Erythroblast (primary cell): ENCODE results near the gene TRIM27.

Experiments used
- DNase-seq, 2 experiments: peaks; one replicate each; lab custom pipeline; 2025; lab: John Stamatoyannopoulos, UW
- GATA1 ChIP-seq: IDR thresholded peaks from 2 replicates; pipeline ENCODE4 v1.6.1; 2011; ENCODE audit warnings: low read depth, mild to moderate bottlenecking, control low read depth, low read length, moderate library complexity
- POLR2A ChIP-seq: IDR thresholded peaks from 2 replicates; pipeline ENCODE4 v1.6.1; 2011; ENCODE audit warnings: mild to moderate bottlenecking, low read length

TRIM27 gene

DNA sequence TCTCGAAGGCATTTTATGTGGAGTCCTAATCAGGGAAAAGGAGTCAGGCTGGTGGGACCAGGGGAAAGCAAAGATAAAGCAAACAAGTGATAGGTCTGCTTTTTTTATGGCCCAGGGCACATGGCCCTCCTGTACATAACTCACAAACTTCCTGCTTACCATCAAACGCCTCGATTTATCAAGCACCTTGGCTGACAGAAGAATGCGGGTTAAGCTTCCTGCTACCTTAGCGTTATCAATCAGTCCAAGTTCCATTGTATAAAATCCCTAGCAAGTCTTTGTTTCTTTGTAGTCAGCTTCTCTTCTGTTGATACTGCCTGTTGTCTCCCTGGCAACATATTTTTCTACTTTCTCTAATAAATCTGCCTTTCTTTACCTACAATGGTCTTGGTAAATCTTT lies 4.1 kb upstream of the TRIM27 start:
- no peak for TF ChIP-seq POLR2A
- TF ChIP-seq GATA1: no peak
- no peak for DNase-seq

DNA sequence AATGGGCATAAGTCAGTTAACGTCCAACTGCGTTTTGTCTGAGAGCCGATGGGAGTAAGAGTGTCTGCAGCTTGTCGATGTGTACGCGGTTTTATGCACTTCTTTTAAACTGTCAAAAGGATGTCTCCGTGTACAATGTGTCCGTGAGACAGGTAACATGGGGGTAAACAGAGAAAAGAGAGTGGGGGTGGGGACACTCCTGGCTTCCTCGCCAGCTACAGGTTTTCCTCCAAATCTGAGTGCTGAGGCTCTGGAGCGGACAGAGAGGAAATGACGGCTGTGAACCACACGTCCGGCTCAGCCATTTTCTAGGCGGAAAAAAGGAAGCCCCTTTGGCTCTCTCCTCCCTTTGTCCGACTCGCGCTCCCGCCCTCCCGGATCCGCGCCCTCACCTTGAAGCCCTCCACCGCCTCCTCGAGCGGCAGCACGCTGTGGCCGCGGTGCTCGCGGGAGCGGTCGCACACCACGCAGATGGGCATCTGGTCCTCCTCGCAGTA lies 916 bp downstream of the TRIM27 start:
- TF ChIP-seq POLR2A (no peak), GATA1 (no peak)
- no peak for DNase-seq

GRCh38 chr6:28922004-28922820 lies 1.6 kb downstream of the TRIM27 start:
- TF ChIP-seq GATA1: no peak
- peak; percentile 46 for TF ChIP-seq POLR2A
- DNase-seq: peak; percentile 47 to 57

DNA sequence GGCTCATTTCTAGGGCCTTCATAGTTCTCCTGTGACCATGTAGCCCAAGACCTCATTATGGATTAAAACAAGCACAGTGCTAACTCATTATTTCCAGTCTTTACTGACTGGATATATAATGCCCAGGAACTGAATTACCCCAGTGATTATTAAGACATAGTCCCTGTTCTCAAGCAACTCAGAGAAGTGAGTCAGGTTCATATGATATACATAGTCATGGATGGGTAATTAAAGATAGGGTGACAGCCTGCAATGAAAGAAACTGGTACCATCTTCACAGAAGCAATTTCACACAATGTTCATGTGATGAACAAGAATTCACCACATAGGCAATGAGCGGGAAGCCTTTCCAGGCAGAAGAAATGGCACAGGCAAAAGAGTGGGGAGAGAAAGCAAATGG lies 3.5 kb downstream of the TRIM27 start:
- DNase-seq: no peak
- no peak for TF ChIP-seq POLR2A
- TF ChIP-seq GATA1: no peak

DNA sequence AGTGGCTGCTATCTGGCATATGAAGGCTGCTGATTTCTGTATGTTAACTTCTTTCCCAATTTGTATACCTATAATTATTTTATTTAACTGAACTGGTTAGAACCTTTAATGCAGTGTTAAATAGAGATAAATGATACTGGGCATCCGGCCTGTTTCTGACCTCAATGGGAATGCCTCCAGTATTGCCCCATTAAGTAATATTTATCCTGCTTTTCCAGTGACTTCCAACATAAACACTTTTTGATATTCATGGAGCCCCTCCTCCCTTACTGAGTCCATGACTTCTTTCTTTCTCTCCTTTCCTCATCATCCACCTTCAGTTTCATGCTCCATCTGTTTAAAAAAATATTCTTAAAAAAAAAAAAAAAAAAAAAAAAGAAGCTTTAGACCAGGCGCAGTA lies 8.8 kb downstream of the TRIM27 start:
- no peak for TF ChIP-seq POLR2A
- no peak for TF ChIP-seq GATA1
- no peak for DNase-seq

- no peak for DNase-seq
These were observed 12.7 kb downstream of the TRIM27 start for GRCh38 chr6:28910901-28911690.

DNA sequence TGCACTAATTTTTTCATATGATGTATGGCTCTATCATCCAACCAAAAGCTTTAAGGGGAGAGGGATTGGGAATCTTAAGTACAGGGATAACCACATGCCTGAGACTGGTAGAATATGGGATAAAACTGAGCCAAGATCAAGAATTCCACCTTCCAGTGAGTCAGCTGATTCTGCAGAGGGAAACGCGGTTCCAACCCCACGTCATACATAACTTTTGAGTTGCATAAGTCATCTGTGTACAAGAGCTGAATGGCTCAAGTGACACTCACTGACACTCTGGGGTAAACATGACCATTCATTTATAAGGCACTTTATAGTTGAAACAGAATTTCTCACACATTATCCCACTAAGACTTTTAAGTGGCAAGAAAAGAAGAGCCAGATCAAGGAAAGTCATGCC lies 16.4 kb downstream of the TRIM27 start:
- TF ChIP-seq POLR2A (no peak), GATA1 (no peak)
- no peak for DNase-seq

More at GRCh38 chr6:28910901-28911690, 12.7 kb downstream of the TRIM27 start:
- TF ChIP-seq POLR2A: no peak
- no peak for TF ChIP-seq GATA1

DNA sequence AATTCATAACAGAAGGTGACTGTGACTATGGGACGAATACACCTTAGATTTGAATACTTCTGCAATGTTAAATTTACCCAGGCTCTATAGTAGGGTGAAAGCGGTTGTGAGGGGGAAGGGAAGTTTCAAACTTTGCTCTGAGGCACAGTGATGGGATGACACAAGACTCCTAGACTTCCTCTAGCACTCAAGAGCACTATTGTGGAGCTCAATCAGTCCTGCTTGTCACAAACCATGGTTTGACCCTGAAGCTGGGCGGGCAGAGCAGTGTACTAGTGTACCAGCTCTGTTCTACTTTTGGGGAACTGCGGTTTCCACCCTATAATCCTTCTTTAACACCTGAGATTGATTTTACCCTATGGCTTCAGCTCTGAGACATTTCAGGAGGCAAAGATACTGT lies 17.1 kb downstream of the TRIM27 start:
- TF ChIP-seq POLR2A (no peak), GATA1 (no peak)
- no peak for DNase-seq

- DNase-seq: no peak
- TF ChIP-seq GATA1 (no peak), POLR2A (no peak)
These were observed 20.1 kb downstream of the TRIM27 start for GRCh38 chr6:28903686-28904085.

GRCh38 chr6:28901831-28902230 lies 22.0 kb downstream of the TRIM27 start:
- DNase-seq: peak; percentile 53 to 87
- TF ChIP-seq GATA1 (no peak), POLR2A (peak; percentile 33)

DNA sequence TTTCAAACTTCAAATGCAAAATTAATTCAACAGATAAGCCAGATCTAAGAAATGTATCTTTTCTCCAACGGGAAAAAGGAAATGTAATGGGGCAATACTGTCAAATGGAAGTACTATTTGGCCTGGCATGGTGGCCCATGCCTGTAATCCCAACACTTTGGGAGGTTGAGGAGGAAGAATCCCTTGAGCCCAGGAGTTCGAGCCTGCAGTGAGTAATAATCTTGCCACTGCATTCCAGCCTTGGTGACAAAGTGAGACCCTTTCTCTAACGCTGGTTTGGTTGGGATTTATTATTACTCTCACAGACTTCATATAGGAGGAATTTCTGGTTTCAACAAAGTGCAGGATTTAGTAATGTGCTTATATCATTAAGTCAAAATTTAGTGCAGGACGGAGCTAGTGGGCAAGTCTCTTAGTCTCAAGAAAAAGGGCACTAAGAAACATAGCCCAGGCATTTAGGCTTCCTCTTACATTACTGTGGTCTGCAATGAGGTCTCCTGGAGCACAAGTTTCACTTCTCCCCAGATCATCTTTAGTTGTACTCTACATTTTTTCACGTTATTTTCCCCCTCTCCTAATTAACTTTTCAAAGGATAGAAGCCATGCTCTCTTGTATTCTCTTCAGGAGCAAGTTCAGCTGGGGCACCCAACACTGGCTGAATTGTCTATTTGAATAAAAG lies 23.1 kb downstream of the TRIM27 start:
- no peak for DNase-seq
- TF ChIP-seq POLR2A: no peak
- TF ChIP-seq GATA1: no peak

GRCh38 chr6:28898710-28898965 lies 25.1 kb downstream of the TRIM27 start:
- no peak for TF ChIP-seq POLR2A
- no peak for TF ChIP-seq GATA1
- DNase-seq: no peak

- DNase-seq: no peak
- no peak for TF ChIP-seq GATA1
- no peak for TF ChIP-seq POLR2A
These were observed 26.4 kb downstream of the TRIM27 start for GRCh38 chr6:28897369-28897745.

GRCh38 chr6:28896505-28897368 lies 27.0 kb downstream of the TRIM27 start:
- peak; percentile 83 to 85 for DNase-seq
- TF ChIP-seq GATA1 (no peak), POLR2A (peak; percentile 1)
